Measurements from ENCODE around the gene ZBTB5.
"Not testable (repeated sequence)": the region's sequence is repeated elsewhere in the genome, so short reads cannot be mapped to it uniquely, and the experiment has no call there.

Gene ZBTB5, protein sequence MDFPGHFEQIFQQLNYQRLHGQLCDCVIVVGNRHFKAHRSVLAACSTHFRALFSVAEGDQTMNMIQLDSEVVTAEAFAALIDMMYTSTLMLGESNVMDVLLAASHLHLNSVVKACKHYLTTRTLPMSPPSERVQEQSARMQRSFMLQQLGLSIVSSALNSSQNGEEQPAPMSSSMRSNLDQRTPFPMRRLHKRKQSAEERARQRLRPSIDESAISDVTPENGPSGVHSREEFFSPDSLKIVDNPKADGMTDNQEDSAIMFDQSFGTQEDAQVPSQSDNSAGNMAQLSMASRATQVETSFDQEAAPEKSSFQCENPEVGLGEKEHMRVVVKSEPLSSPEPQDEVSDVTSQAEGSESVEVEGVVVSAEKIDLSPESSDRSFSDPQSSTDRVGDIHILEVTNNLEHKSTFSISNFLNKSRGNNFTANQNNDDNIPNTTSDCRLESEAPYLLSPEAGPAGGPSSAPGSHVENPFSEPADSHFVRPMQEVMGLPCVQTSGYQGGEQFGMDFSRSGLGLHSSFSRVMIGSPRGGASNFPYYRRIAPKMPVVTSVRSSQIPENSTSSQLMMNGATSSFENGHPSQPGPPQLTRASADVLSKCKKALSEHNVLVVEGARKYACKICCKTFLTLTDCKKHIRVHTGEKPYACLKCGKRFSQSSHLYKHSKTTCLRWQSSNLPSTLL

DNA sequence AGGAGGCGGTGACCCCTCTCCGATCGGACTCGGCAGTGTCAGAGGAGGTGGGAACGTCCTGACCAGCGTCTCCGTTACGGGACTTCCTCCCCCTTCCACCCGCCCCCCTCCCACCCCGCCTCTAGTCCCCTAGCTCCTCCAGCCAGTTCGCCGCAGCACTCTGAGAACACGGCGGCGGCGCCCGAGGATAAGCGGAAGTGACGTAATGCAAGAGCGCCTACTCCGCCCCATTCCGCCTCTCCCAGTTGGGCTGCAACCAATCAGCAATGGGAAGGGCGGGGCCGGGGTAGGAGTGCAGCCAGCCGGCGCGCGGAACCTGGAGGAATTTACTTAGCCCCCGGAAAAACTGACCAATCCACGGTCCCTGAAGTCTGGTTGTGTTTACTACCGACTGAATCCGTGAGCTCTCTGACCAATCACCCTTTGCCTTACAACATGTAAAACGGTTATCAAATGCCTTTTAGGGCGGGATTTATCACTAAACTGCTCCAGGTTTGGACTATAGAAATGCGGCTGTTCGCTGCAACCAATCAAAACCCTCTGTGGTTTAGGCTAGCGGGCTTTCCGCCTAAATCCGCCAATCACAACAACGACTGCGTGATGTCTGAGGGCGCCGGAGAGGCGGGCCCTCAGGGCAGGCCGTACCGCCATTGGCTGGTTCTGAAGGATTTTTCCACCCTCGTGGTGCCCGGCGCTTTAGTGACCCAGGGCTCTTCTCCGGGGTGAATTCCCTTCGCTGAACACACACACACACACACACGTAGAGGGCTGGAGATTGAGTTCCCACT is at the start of gene ZBTB5:
Gene ZBTB5, minus strand, starts transcription at position 202 of the 788 bp plus-strand sequence. CDS start 22,899 bp downstream, outside the sequence.
- DNase-seq (ENCODE audit: low read depth): peak; percentile 100

DNA sequence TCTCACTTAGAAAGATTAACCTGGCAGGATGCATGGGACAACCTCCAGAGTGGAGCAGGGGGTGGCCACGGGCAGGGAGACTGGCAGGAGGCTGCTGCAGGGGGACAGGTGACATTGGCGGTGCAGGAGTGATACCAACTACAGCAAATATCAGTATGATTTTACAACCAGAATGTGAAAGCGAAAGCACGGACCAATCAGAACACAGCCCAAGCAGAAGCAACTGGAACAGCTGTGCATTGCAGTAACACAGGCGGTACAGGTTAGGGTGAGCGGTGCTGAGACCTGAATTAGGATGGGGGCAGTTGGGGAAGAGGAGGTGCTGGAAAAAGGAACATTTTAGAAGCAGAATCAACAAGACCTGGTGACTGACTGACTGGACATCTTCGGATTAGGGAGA is 49.7 kb upstream of the ZBTB5 start:
- DNase-seq (ENCODE audit: low read depth): no peak

GRCh38 chr9:37514415-37514814 is 49.2 kb upstream of the ZBTB5 start:
- not testable (repeated sequence) for DNase-seq (ENCODE audit: low read depth)

- DNase-seq (ENCODE audit: low read depth): no peak
These were observed 47.2 kb upstream of the ZBTB5 start for GRCh38 chr9:37512437-37512836.

GRCh38 chr9:37511016-37512010 is 46.1 kb upstream of the ZBTB5 start:
- DNase-seq (ENCODE audit: low read depth): no peak

GRCh38 chr9:37510053-37510452 is 44.8 kb upstream of the ZBTB5 start:
- not testable (repeated sequence) for DNase-seq (ENCODE audit: low read depth)

- no peak for DNase-seq (ENCODE audit: low read depth)
These were observed 44.3 kb upstream of the ZBTB5 start for GRCh38 chr9:37509536-37509935.

GRCh38 chr9:37508834-37509206 is 43.6 kb upstream of the ZBTB5 start:
- DNase-seq (ENCODE audit: low read depth): no peak

GRCh38 chr9:37508135-37508833 is 43.0 kb upstream of the ZBTB5 start:
- DNase-seq (ENCODE audit: low read depth): no peak

DNA sequence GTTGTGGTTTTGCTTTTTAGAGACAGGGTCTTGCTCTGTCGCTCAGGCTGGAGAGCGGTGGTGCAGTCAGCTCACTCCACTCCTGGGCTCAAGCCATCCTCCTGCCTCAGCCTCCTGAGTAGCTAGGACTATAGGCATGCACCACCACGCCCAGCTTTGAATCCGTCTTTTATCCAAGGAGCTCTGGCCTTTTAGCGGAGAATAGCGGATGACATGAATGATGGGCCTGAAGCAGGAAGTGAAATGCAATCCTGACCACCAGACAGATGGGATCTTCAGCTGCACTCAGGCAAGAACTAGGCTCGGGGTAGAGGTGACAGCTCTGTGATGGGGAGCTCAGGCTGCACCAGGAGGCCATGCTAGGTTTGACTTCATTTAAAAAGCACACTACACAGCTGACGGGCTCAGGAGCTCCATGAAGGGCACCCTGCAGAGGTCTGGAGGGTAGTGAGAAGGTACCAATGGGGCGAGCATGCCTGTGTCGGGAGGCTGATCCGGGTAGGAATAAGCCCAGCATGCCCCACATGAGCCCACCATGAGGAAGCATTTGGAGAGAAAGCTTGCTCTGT is 42.4 kb upstream of the ZBTB5 start:
- no peak for DNase-seq (ENCODE audit: low read depth)

DNA sequence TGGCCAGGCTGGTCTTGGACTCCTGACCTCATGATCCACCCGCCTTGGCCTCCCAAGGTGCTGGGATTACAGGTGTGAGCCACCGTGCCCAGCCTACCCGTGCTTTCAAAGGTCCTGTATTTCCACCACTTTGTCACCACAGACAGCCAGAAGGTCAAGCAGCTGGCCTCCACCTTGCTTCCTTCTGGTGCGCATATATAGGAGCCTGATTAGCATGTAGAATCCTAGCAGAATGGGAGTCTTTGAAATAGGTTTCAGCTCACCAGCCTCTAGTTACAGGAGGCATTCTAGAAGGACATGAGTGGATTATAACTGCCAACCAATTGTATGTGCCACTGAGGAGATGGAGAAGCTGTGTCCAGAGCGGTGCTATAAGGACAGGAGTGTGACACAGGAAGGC is 39.4 kb upstream of the ZBTB5 start:
- no peak for DNase-seq (ENCODE audit: low read depth)

- no peak for DNase-seq (ENCODE audit: low read depth)
These were observed 38.5 kb upstream of the ZBTB5 start for GRCh38 chr9:37503736-37504135.

DNA sequence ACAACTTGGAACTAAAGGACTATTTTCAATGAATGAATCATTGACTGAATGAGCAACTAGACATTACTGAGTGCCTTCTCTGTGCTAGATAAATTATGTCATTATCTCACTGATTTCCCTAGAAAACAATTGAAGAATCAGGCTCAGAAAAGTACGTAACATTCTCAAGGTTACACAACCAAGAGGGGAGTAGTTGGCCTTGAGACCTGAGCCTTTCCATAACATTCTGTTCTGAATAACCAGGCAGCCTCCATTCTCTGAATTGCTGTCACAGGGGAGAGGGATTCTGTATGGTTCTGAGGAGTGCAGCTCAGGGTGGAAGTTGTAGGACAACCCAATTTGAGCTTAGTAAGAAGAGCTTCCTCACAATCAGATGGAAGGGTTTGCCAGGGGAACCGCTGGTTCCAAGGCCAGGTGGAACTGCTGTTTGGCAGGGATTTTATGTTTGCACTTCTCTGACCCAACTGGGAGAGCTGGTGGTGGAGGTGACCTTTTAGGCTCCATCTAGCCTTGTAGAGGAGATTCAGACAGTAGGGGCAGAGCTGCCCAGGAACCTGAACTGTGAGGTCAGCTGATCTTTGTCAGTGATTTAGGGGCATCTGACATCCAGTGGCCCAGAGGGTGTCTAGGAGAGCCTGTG is 36.8 kb upstream of the ZBTB5 start:
- no peak for DNase-seq (ENCODE audit: low read depth)

- DNase-seq (ENCODE audit: low read depth): no peak
These were observed 34.0 kb upstream of the ZBTB5 start for GRCh38 chr9:37499297-37499696.

DNA sequence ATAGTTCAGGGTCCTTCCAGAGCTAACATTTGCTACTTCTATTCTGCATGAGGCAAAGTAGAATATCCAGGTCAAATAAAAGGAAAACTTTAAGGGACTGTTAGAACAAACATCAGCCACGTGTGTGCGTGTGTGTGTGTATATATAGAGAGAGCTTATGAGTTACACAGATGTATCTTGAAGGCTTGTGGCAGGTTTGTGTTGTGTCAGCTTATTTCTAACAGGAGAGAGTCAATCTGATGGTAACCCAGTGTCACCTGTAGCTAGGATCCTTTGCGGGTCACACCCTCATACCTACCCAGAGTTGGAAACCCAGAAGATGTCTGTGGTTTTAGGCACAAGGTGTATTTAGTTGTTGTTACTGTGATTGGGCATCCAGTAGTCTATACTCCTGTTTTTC is 33.2 kb upstream of the ZBTB5 start:
- no peak for DNase-seq (ENCODE audit: low read depth)

GRCh38 chr9:37497320-37497719 is 32.1 kb upstream of the ZBTB5 start:
- DNase-seq (ENCODE audit: low read depth): no peak

GRCh38 chr9:37496020-37496419 is 30.8 kb upstream of the ZBTB5 start:
- DNase-seq (ENCODE audit: low read depth): no peak

DNA sequence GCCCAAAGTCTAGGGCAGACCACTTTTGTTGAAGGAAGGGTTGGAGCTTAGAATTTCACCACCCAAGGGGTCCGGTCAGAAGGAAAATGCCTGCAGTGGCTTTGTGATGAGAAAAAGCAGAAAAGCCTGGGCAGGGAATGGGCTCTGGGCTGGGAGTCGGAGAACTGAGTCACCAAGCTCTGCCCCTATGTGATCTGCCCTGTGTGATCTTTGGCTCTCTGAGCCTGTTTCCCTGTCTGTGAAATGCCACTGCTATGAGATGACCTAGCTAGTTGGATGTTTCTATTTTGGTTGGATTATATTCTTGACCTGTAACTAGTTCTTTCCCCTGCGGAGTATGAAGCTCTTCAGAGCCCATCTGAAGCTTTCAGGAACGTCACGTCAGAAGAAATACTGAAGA is 30.3 kb upstream of the ZBTB5 start:
- DNase-seq (ENCODE audit: low read depth): no peak

- DNase-seq (ENCODE audit: low read depth): no peak
These were observed 26.7 kb upstream of the ZBTB5 start for GRCh38 chr9:37491939-37492338.
